Lower leg skin (tissue), 4 donors: Measurements from ENCODE around the gene DTX3. TPM values are rescaled to one million over a fixed set of nuclear protein-coding genes. Genes with fewer than 3 reads are reported as not detected.
"Not testable (repeated sequence)": the region's sequence is repeated elsewhere in the genome, so short reads cannot be mapped to it uniquely, and the experiment has no call there.

Source experiments
- DNase-seq, 2 donors: peaks; one replicate each; pipeline ENCODE4 v3.0.0-alpha.2; 2019; ENCODE audit warnings: low spot score in 2 of 2
- H3K4me3 ChIP-seq: fragments of 200-600 bp; sonication (generic); 2 replicates; pipeline ENCODE4 v1.5.1; 2017; ENCODE audit warnings: mild to moderate bottlenecking, low read depth; ENCODE audit not compliant: poor library complexity, severe bottlenecking
- POLR2A ChIP-seq, 2 donors: fragments of 450-650 bp; IDR thresholded peaks; one replicate each; pipeline ENCODE4 v1.6.1; 2016 to 2017; ENCODE audit warnings: antibody characterized with exemption in 2 of 2, mild to moderate bottlenecking in 1 of 2, moderate library complexity in 1 of 2
- WGBS, 2 donors: methylation state at CpG; one replicate each; pipeline ENCODE4 v1.1.5; 2018; 5-methylcytosine and 5-hydroxymethylcytosine counted together
- intact Hi-C: fragments of 100-400 bp; cut with DNase I; formaldehyde crosslinking; loops from one replicate; pipeline ENCODE4 v1.15.0; 2023; ENCODE audit warnings: low total_unique reads
- total RNA-seq, 4 donors: library from RNA; depleted of rRNA; stranded (reverse); fragments of >200 nt; gene quantifications; one replicate each; pipeline ENCODE4 v1.1.0, GENCODE V29; 2016
- TF ChIP-seq, protein P1 (sequence below), 3 donors: fragments of 450-650 bp; IDR thresholded peaks; one replicate each; pipeline ENCODE4 v1.5.1; 2016; ENCODE audit warnings: antibody characterized with exemption in 3 of 3, mild to moderate bottlenecking in 3 of 3, moderate library complexity in 2 of 3

The DTX3 gene
- total RNA-seq, 4 donors from 2014 or later: 6.1 to 17.4 (median 11.4) TPM

- no peak for TF ChIP-seq POLR2A (IDR thresholded peaks at IDR 0.05)
- TF ChIP-seq, protein P1, sequence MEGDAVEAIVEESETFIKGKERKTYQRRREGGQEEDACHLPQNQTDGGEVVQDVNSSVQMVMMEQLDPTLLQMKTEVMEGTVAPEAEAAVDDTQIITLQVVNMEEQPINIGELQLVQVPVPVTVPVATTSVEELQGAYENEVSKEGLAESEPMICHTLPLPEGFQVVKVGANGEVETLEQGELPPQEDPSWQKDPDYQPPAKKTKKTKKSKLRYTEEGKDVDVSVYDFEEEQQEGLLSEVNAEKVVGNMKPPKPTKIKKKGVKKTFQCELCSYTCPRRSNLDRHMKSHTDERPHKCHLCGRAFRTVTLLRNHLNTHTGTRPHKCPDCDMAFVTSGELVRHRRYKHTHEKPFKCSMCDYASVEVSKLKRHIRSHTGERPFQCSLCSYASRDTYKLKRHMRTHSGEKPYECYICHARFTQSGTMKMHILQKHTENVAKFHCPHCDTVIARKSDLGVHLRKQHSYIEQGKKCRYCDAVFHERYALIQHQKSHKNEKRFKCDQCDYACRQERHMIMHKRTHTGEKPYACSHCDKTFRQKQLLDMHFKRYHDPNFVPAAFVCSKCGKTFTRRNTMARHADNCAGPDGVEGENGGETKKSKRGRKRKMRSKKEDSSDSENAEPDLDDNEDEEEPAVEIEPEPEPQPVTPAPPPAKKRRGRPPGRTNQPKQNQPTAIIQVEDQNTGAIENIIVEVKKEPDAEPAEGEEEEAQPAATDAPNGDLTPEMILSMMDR (IDR thresholded peaks at IDR 0.05): no peak
- WGBS, 2 donors: 76 to 90% methylated on average over 5 of the region's 5 CpGs
- intact Hi-C loops: loop anchor here (10.0 kb wide), 1 partner anchor 165 kb away; no protein-coding TSS in a partner anchor
- DNase-seq: peak in 1 of 2 donors; percentile 79
- H3K4me3 ChIP-seq: no peak overlapping the region
These were observed 25.4 kb downstream of the DTX3 start for GRCh38 chr12:57629897-57630471.

- DNase-seq: peak in 1 of 2 donors; percentile 65
- intact Hi-C loops: no loop called here
- no peak overlapping the region for H3K4me3 ChIP-seq
- WGBS, 2 donors: 61 to 85% methylated on average over 6 of the region's 6 CpGs
- TF ChIP-seq, protein P1 (IDR thresholded peaks at IDR 0.05): no peak
- no peak for TF ChIP-seq POLR2A (IDR thresholded peaks at IDR 0.05)
These were observed 26.3 kb downstream of the DTX3 start for GRCh38 chr12:57630891-57631433.

DNA sequence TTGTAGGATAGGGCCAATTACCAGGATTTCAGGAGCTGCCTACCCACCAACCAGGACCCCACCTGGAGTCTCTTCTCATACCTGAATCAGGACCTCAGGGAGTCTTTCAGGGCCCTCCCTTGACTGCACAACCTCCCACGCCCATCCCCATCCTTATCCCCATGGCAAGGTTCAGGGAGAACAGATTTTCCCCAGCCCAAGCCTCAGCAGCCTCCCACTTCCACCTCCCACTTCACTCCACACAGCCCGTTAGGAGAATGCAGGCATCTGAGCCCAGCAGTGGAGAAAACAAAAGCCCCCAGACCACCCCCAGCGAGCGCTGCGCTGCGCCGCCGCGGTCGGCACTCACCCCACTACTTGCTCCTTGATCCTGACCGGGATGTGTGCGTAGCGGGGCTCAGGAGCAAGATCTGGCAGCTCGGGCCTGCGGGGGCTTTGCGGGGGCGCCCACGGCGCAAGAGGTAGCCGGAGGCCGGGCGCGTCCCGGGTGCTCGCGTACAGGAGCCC is 27.0 kb downstream of the DTX3 start:
- TF ChIP-seq, protein P1 (IDR thresholded peaks at IDR 0.05): no peak
- no peak for TF ChIP-seq POLR2A (IDR thresholded peaks at IDR 0.05)
- no peak overlapping the region for H3K4me3 ChIP-seq
- WGBS, 2 donors: 31 to 48% methylated on average over 22 to 26 of the region's 26 CpGs
- intact Hi-C loops: no loop called here
- DNase-seq: peak in 1 of 2 donors; percentile 78

GRCh38 chr12:57632073-57632957 is 27.7 kb downstream of the DTX3 start:
- WGBS, 2 donors: 3 to 8% methylated on average over 27 to 57 of the region's 67 CpGs
- H3K4me3 ChIP-seq: peak overlapping the region; percentile 23
- DNase-seq: peak in 1 of 2 donors; percentile 86
- no peak for TF ChIP-seq POLR2A (IDR thresholded peaks at IDR 0.05)
- TF ChIP-seq, protein P1 (IDR thresholded peaks at IDR 0.05): no peak
- intact Hi-C loops: no loop called here

DNA sequence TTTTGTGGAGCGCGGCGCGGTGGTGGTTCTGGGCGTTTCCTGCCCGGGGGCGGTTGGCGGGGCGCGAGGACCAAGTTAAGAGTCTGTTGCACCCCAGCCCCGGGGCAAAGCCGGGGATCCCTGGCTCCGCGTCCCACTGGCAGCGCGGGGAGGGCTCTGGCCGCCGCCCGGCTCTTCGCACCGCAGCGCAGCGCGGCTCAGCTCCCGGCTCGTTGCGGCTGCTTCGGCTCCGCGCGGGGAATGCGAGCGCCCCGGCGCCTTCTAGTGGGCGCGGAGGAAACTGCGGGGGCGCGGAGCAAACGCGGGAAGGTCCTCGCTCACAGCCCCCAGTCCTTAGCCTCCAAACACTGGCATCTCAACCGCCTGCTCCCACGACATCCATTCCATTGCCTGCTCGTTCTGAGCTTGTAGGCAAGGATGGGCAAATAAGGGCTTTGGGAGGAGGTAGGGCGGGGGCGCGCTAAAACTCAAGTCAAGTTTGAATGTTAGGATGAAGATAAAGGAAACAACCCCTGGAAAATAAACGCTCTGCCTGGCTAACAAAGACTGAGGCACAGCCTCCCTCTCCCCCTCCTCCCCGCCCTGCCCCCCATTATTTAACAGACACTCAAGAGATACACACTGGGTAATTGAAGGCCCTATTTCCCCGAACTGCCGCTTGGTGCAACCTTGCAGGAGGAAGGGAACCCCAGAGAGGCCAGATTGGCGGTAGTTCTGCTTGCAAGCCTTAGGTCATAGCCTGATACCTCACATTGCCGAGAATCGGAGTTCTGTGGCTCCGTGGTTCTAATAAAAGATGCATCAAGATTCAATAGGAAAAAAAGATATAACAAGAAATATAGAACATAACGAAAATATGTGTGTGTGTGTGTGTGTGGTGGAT is 28.6 kb downstream of the DTX3 start, which contains the start of gene B4GALNT1:
Gene B4GALNT1 (minus strand): TSS at position 244 of the 883 bp plus-strand sequence. CDS start 1,069 bp downstream, outside the sequence.
- WGBS, 2 donors: 2% methylated on average over 32 to 37 of the region's 58 CpGs
- intact Hi-C loops: no loop called here

DNA sequence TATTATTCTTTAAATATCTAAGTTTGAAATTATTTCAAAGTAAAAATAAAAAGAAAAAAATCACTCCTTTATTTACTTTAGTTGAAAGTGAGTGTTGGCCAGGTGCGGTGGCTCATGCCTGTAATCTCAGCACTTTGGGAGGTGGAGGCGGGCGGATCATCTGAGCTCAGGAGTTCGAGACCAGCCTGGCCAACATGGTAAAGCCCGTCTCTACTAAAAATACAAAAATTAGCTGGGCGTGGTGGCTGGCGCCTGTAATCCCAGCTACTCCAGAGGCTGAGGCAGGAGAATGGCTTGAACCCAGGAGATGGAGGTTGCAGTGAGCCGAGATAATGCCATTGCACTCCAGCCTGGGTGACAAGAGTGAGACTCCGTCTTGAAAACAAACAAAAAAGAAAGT is 32.1 kb downstream of the DTX3 start:
- WGBS, 2 donors: 80 to 83% methylated on average over 9 of the region's 9 CpGs
- intact Hi-C loops, H3K4me3 ChIP-seq: not testable (repeated sequence)
- DNase-seq: peak in 1 of 2 donors; percentile 65

More for the DNA sequence above, 28.6 kb downstream of the DTX3 start, which contains the start of gene B4GALNT1:
- DNase-seq: peak in 1 of 2 donors; percentile 86
- peak within 1 kb of the TSS; percentile 23 for H3K4me3 ChIP-seq
- TF ChIP-seq, protein P1 (IDR thresholded peaks at IDR 0.05): peak in 1 of 3 donors; percentile 53
- TF ChIP-seq POLR2A (IDR thresholded peaks at IDR 0.05): no peak
